ENCODE measurements around the gene RFTN1.
"Not testable (repeated sequence)": the region's sequence is repeated elsewhere in the genome, so short reads cannot be mapped to it uniquely, and the experiment has no call there.

The RFTN1 gene

DNA sequence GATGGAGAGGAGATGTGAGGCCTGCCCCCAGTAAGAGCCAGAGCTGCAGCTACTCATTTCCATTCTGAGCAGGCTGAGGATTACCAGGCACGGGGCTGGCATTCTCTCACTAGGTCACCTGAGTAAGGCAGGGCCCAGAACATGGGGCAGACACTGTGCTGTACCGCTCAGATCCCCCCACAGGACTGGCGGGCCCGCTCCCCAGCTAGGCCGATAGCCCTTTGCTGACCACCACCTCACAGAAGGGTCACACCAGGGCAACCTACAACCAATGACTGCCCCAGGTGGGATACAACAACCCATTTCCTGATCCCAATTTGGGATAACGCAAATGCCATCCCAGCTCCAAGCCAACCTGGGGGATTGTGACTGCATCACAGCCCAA lies 195.9 kb downstream of the RFTN1 start:
- DNase-seq, result no peak

DNA sequence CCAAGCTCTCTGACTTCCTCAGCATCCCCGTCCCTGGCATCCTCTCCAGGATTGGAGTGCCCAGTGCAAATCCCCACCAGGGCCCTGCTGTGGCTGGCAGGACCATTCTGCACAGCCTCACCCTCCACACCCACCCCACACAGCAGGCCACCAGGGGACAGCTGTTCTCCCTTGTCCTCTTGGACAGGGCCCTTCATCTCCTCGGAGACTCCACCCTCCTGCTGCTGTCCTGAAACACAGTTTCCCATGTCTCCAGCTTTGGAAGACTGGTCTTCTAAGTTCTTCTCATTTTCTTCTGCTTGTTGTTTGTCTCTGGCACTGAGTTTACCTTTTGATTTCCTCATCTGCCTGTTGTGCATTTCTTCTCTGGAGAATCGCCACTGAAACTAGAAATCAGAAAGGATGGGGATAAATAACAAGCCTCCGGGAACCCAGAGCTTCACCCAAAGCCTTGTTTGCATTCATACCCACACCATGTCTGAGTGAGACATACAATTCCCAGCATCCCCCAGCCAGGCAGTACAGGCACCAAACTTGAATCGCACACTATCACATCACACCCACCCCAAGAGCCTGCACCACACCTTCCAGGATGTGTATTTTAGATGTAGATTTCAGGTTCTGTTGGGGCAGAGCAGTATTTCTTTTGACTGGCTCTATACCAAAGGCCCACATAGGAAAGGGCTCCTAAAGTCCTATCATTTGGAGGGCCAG lies 196.5 kb downstream of the RFTN1 start:
- no peak for DNase-seq

DNA sequence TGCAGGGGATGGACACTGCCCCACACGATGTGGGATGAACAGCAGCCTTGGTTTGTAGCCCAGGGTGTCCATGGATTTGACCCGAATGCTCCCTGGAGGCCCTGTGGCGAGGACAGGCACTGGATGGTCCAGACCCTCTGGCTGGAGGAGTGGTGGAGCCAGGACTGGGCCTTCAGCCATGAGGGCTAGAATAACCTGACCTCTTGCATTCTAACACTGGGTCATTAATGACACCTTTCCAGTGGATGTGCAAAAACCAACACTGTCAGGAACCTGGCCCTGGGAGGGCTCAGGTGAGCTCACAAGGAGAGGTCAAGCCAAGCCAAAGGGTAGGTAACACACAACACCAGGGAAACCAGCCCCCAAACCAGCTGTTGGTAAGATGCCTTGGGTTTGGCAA lies 197.1 kb downstream of the RFTN1 start:
- no peak for DNase-seq

DNA sequence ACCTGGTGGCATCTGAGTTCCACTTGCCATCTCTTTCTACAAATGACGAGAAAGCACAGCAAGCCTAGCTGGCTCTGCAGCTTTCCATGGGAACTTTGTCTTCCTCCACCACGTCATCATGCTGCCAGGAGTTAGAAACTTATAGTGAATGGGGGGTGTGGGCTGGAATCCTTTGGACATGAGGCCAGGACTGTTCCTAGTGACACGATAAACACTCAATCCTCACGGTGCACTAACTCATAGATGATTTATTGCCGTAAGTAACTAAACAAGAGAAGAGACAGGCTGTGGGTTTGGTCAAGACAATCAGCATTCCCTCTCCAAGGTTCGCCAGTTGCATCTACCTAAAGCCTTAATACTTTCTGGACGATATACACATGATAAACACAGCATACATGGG lies 197.9 kb downstream of the RFTN1 start:
- DNase-seq, result no peak

DNA sequence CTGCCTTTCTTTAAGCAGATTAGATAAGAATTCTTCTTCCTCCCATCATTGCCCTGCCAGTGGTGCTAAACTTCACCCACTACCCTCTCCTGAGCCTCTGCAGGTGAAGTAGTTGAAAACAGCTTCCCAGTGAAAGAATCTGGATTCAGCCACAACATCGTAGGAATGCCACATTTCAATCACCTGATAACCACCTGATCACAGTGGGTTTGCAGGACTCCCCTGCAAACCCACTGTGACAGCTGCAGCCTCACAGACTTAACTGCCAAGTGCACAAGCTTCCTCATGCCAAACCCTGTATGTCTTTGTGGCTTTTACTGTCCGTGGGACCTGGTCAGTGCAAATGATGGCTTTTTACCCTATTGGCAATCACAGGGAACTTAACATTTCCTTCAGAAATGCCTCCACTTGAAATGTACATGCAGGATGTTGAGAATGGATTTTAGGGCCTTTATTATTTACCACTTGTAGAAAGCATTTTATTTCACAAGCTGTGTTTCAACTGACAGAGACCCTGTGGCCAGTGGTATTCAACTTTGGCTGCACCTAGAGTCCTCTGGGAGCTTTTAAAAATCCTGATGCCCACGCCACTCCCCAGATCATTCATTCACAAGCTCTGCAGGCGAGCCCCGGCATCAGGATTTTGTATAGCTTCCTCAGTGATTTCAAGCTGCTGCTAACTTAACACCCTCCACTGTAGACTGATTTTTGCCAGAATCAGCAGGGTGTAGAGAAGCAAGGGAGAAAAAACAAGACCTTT lies 199.4 kb downstream of the RFTN1 start:
- DNase-seq, result no peak

DNA sequence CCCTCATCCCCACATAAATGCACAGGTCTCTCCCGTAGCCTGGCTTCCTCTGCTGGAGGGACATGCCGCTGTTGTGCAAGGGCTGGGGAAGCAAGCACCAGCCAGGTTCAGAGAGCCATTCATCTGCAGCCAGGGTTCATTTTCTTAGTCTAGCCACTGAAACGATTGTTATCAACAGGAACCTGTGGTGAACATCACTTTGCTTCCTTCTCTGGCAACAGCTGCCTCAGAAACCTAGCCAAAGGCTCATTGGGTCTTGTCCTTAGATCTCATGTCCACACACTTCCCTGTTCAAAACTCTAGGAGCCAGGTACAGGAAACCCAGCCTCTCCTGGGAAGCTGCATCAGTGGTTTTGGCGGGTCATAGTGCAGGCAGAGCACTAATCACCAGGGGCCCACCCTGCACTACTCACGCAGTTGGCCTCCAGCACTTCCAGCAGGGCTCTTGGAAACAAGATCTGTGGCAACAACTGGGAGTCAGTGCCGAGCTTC lies 201.5 kb downstream of the RFTN1 start:
- peak; percentile 56 for DNase-seq

DNA sequence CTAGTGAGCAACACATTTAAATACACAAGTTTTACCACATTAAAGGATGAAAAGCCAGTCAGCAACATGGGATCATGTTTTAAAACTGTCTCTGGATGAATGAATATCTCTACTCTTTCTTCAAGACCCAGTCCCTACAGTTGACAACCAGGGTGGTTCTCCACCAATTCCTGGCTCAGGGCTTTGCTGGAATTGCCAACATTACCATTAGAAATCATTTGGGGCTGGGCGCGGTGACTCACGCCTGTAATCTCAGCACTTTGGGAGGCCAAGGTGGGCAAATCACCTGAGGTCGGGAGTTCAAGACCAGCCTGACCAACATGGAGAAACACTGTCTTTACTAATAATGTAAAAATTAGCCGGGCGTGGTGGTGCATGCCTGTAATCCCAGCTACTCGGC lies 203.0 kb downstream of the RFTN1 start:
- not testable (repeated sequence) for DNase-seq

DNA sequence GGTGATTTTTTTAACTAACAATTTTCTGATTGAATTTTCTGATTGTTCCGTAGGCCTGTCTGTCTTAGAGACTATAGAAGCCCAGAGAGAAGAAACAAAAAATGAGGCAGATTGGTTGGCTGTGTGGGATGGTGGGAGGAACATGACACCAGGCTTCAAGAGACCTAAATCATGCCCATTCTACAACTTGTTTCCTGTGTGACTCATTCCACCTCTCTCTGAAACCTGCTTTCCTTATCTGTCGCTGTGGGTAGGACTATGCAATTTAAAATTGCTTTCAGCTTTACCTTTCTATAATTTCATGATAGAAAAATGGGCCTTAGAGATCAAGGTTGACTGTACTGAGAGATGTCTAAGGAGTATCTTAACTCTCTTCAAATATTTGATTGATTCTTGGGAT lies 203.9 kb downstream of the RFTN1 start:
- peak; percentile 47 for DNase-seq

DNA sequence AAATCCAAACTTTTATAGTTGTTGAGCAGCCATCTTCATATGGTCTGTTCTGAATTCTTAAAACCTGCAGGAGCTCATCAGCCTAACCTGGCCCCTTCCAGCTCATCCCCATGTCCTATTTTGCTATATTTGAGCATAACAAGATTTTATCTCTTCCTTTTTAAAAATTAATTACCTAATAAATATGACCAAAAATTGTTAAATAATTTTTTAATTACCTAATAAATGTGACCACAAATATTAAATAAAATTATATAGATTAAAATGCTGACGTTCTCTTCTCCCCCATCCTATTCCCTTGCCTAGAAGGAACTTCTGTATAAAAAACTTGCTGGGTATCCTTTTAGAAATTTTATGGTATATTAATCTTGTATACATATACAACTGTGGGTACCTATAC lies 204.8 kb downstream of the RFTN1 start:
- DNase-seq, result no peak

DNA sequence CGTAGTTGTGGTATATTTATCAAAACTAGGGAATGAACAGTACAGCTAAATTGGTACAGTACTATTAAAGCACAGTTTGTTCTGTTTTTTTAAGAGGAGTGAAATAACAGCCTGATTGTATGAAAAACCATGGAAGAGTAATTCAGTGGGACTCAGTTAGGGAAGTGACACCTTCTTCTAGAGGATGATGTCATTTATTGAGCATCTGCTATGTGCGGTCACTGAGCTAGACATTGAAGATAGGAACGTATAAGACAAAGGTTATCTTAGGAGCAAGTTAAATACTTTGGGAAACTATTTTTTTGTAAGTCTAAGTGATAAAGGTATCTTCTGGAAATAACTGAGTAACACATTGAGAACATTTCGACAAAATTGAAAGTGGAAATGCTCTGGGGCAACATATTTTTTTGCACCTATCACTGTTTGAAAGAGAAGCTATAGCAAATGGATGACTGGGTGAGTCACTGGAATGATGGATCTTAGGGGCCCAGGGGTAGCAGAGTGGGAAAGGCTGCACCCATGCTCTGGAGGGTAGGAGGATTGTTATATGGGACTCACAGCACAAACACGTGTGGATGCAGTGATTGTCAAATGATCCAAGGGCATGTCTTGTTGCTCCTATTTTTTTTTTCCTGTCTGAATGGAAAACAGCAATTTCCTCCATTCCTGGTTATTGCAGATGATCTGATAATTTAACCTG lies 205.5 kb downstream of the RFTN1 start:
- no peak for DNase-seq

DNA sequence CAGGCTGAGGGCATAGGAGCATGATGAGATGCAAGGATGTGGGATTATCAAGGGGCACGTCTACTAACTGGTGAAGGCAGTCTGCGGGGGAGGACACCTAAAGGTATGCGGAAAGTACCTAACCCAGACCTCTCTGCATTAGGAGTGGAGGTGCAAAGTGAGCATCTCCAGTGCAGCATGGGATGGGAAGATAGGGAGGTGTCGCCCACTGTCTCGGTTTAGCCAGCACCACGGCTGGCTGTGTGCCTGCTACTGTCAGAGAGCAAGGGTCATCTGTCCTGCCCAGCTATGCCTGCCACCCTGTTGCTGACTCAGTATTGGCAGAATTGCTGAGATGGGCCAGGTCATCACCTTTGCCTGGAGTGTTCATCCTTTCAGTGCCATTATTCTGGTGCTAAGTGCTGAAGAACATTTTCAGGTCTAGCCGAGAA lies 208.4 kb downstream of the RFTN1 start:
- peak; percentile 26 for DNase-seq

DNA sequence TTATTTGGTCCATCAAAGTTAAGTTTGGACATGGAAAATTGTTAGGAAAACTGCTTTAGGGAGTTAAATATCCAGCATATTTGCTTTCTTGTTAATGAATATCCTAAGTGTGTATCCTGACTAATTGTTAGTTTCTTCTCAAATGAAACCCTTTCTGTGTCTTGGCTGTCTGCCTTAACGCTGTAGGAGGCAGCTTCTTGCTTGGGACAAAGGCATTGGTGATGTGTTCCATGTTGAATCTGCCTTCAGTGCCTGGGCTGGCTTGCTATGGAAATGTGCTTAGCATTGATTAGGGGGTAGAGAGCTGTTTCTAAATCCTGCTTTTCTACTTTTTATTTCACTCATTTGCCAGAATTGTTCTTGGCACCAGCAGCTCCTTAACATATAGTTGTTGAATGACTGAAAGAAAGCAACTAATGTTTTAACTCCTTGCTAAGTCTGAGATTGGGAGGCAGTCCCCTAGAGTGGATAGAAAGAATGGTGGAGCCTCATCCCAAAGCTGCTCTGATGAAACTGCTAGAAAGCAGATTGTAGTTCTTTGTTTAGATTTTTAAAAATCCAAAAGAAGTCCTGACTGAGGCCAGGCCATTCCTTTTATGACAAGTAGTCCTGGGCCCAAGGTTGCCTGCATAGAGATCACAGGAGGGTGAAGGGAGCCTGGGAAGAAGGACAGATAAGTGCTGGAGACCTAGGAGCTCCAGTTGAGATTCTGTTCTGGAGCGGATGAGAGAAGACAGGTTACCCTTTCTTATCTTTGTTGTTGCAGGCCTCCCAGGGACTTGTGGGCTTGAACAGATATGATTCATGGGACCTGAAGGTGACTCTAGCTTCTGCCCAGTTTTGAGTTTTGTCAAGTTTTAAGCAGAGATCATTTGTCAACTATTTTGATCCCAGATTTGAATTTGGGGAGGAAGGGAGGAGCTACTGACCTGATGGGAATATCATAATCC lies 209.2 kb downstream of the RFTN1 start:
- no peak for DNase-seq

DNA sequence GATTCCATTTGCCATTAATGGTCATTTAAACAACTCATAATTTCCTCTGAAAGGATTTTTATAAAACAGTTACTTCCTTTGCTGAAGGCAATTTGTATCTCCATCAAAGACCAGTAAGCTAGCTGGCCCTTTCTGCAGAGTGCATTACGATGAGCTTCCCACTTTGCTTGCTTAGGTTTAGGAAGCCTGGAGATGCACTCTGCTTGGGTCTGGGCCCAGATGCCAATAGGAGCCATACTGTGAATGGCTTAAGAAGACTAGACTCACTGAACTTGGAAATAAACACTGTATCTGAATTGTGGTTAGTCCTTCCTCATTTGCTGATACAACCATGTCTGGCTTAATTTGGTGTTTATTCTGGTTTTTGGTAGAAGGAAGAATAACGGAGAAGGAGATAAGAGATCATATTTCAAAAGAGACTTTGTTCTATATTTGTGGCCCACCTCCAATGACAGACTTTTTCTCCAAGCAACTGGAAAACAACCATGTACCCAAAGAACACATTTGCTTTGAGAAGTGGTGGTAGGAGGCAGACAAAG lies 210.4 kb downstream of the RFTN1 start:
- DNase-seq, result no peak

DNA sequence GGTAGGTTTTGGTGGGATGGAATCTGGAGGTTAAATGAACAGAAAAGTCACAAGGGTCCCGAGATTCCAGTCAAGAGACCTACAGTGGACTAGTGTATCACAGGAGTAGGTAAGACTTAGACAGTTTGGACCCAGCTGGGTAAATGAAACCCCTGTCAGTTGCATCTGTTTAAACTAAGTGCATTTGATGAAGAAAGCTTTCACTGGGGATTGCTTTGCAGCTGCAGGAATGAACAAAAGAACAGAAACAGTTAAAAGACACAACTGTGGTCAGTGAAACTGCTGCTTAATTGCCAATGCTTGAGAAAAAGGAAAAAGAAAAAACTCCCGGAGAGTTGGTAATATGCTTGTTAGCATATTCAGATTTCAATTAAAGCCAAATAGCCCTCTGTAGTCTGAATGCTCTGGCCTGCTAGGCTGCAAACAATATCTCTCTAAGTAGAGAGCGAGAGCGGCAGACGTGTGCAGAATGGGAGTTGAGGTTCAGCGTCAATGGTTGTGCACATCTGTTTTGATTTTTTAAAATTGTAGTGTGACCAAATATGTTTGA lies 211.3 kb downstream of the RFTN1 start:
- DNase-seq, result no peak

DNA sequence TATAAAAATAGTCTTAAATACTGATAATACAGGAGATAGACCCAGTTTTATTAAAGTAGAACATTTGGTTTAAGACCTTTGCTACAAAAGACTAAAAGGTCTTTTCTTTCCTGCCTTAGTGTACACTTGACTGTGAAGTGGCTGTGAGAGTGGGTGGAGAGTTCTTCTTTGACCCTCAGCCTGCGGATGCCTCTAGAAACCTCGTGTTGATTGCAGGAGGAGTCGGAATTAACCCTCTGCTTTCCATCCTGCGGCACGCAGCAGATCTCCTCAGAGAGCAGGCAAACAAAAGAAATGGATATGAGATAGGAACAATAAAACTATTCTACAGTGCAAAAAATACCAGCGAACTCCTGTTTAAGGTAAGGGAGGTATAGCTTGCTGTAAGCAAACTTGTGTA lies 212.0 kb downstream of the RFTN1 start:
- no peak for DNase-seq

DNA sequence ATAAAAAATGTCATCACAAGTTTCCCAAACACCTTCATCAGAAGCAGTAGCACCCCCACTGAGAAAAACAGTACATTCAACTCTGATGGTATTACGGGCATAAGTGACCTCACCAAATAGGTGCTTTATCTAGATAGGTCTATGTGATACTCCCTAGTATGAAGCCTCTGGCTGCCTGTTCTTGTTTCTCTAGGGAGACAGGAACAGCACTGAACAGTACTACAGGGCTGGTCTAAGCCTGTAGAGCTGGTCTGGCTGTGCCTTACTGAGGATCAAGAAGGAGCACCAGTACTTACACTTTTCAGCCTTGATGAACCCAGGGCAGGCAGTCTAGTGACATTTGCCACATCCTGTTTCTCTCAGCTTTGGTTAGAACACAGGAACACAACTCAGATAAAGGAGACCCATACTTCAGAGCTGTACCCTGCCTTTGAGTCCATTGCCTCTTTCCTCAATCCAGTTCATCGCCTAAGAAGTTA lies 212.6 kb downstream of the RFTN1 start:
- DNase-seq, result peak; percentile 57

DNA sequence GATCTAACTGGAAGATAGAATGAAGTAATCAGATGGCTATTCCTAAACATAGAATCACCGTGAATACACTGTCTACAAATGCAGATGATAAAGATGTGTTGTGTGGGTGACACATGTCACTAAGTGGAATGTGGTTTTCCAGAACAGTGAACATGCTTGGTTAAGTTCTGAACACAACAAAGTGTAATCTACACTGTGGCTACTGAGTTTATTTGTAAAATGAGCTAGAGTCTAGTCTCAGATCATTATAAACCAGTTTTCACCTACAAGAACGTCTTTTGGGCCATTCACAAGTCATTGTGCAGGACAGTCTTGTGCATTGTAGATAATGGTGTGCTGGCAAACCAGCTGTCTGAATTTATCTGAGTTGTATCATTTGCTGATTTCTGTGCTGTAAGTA lies 213.2 kb downstream of the RFTN1 start:
- DNase-seq, result no peak

DNA sequence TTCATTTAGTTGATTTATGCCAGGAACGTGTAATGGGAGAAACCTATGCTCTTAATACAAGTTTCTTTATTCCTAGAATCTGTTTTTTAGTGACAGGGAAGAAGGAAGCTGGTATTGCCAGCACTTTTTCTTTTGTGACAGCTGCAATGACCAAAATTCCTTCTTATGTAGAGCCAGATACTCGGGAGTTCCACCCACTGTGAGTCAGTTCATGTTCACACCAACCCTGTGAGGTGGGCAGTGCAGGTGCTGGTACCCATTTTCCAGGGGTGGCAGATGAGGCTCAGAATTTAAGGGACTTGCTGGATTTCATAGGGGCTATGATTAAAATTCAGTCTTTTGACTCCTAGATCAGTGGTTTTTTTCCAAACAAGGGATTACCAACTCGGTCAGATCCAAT lies 213.8 kb downstream of the RFTN1 start:
- DNase-seq, result no peak

DNA sequence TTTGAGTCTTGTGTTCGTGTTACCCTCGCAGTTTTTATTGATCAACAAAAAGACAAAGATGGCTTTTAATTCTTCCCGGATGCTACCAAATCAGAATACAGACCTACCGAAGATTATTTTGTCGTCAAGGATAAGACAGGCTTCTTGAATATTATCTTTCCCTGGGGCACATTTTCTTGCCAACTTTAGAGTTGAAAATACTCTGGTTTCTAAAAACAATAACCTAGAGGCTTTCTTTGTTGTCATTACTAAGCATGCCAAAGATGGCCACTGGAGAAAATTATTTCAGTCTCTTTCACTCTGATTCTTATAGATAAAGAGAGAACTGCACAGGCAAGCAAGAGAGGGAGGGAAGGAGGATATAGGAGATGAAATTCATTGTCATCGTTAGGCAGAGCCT lies 214.6 kb downstream of the RFTN1 start:
- DNase-seq, result no peak

DNA sequence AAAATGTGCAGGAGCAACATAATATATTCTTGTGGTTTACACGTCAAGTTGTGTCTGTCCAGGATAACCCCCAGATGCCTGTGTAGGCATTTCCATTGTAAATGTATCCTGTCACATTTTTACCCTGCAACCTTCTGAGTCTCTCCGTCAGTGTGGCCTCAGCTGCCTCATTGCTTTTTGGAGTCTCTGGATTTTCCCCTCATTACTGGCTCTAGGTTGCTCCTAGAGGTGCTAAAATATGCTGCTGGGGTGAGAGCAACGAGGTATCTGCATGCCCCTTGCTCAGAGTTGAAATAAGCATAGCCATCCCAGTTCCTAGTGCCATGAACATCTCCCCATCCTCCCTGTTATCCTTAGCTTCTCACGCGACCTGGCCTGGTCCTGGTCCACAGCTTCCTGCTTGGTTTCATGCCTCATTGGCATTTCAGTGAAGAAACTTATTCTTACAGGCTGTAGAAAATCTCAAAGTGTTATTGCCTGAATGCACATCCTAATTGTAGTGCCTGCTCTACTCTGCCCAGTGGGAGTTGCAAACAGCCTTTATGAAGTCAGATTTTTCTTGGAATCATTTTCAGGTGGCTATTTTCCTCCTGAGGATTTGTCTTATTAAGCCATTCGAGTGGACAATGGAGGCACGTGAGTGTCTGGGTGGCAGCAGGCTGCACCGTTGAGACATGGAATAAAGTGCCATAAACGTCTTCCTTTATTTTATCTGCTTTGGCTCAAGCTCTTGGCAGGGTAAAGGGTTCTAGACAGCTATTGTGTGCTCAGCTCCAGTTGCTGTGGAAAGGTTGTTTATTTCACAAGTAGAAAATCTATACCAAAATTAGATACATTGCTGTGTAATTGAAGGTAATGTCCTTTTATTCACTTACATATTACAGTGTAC lies 215.3 kb downstream of the RFTN1 start:
- DNase-seq, result no peak

All from activated gamma-delta T cell treated with Interleukin-2 at 50 U/mL for 16 hours (primary cell).